ENCODE results near the gene TP63.
"Not testable (repeated sequence)": the region's sequence is repeated elsewhere in the genome, so short reads cannot be mapped to it uniquely, and the experiment has no call there.

Gene TP63

GRCh38 chr3:189631373-189631408, at the start of gene TP63:
Gene TP63 (plus strand): TSS chr3:189631389. CDS start chr3:189631516, 127 bp downstream.
- DNase-seq, result no peak

- no peak for DNase-seq
Observed at GRCh38 chr3:189582179-189582578, 49.0 kb upstream of the TP63 start.

- no peak for DNase-seq
Observed at GRCh38 chr3:189584645-189585044, 46.5 kb upstream of the TP63 start.

- no peak for DNase-seq
Observed at GRCh38 chr3:189586941-189587663, 44.1 kb upstream of the TP63 start.

GRCh38 chr3:189587664-189588040, 43.5 kb upstream of the TP63 start:
- DNase-seq, result no peak

GRCh38 chr3:189588070-189588469, 43.1 kb upstream of the TP63 start:
- no peak for DNase-seq

GRCh38 chr3:189588475-189589178, 42.6 kb upstream of the TP63 start:
- no peak for DNase-seq

GRCh38 chr3:189589179-189589569, 42.0 kb upstream of the TP63 start:
- DNase-seq, result no peak

GRCh38 chr3:189590223-189590622, 41.0 kb upstream of the TP63 start:
- DNase-seq, result no peak

GRCh38 chr3:189593581-189593980, 37.6 kb upstream of the TP63 start:
- no peak for DNase-seq

GRCh38 chr3:189596078-189596979, 34.9 kb upstream of the TP63 start:
- not testable (repeated sequence) for DNase-seq

- DNase-seq, result no peak
Observed at GRCh38 chr3:189597918-189598317, 33.3 kb upstream of the TP63 start.

GRCh38 chr3:189598530-189599225, 32.5 kb upstream of the TP63 start:
- no peak for DNase-seq

GRCh38 chr3:189602471-189602870, 28.7 kb upstream of the TP63 start:
- DNase-seq, result no peak

GRCh38 chr3:189605717-189606116, 25.5 kb upstream of the TP63 start:
- DNase-seq, result no peak

GRCh38 chr3:189606774-189607173, 24.4 kb upstream of the TP63 start:
- DNase-seq, result no peak

GRCh38 chr3:189612641-189613040, 18.5 kb upstream of the TP63 start:
- DNase-seq, result not testable (repeated sequence)

GRCh38 chr3:189613122-189613521, 18.1 kb upstream of the TP63 start:
- no peak for DNase-seq

- no peak for DNase-seq
Observed at GRCh38 chr3:189621948-189622603, 9.1 kb upstream of the TP63 start.

- no peak for DNase-seq
Observed at GRCh38 chr3:189622629-189623028, 8.6 kb upstream of the TP63 start.

- DNase-seq, result no peak
Observed at GRCh38 chr3:189624130-189624529, 7.1 kb upstream of the TP63 start.

- no peak for DNase-seq
Observed at GRCh38 chr3:189625071-189625470, 6.1 kb upstream of the TP63 start.

- DNase-seq, result no peak
Observed at GRCh38 chr3:189625572-189625971, 5.6 kb upstream of the TP63 start.

Data from NCI-H510A treated with DMSO at 0.1 percent for 48 hours (cell line).